OCI-LY3 (cell line): Measurements from ENCODE around the gene INTS1.

Experiments used
- EZH2phosphoT487 ChIP-seq: fragments of 200-600 bp; shearing (Covaris generic); IDR thresholded peaks from 2 replicates; pipeline ENCODE4 v1.6.1; 2018; ENCODE audit warnings: antibody characterized with exemption, mixed run types, low read depth
- TF ChIP-seq, protein P1 (sequence below): fragments of 200-600, 300-600 bp; sonication (generic); IDR thresholded peaks from 2 replicates; pipeline ENCODE4 v1.5.1; 2014; ENCODE audit warnings: antibody characterized with exemption, low read length, low read depth

DNA sequence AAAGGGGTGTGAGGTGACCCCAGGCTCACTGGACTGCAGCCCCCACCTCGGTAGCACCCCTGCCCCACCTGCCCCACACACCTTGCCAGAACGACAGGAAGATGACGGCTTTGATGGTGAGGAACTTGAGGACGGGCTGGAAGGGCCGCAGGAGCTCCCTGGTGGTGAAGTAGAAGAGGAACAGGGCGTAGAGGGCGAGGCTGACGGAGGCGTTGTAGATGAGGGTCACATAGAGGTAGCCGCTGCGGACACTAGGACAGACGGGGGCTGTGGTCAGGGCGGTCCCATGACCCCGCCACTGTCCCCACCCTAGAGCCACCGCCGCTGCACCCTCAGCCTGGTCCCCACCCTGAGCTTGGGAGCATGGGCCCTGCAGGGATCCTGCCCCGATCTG lies 44.2 kb upstream of the INTS1 start:
- TF ChIP-seq, protein P1, sequence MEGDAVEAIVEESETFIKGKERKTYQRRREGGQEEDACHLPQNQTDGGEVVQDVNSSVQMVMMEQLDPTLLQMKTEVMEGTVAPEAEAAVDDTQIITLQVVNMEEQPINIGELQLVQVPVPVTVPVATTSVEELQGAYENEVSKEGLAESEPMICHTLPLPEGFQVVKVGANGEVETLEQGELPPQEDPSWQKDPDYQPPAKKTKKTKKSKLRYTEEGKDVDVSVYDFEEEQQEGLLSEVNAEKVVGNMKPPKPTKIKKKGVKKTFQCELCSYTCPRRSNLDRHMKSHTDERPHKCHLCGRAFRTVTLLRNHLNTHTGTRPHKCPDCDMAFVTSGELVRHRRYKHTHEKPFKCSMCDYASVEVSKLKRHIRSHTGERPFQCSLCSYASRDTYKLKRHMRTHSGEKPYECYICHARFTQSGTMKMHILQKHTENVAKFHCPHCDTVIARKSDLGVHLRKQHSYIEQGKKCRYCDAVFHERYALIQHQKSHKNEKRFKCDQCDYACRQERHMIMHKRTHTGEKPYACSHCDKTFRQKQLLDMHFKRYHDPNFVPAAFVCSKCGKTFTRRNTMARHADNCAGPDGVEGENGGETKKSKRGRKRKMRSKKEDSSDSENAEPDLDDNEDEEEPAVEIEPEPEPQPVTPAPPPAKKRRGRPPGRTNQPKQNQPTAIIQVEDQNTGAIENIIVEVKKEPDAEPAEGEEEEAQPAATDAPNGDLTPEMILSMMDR: no peak
- TF ChIP-seq EZH2phosphoT487: no peak
